HG02571 (cell line): ENCODE data around the gene MAML3.
A peak's percentile ranks its signal among the peaks of the same experiment; 100 is the strongest.

Experiments
- ATAC-seq: cut with Tn5 transposase; IDR thresholded peaks from one replicate; pipeline ENCODE4 v1.9.1; 2021; ENCODE audit warnings: mild to moderate bottlenecking, moderate library complexity; ENCODE audit not compliant: unreplicated experiment

The MAML3 gene

GRCh38 chr4:140012688-140013486 lies 141.1 kb downstream of the MAML3 start:
- peak; percentile 68 for ATAC-seq

- ATAC-seq, result no peak
These were observed 148.3 kb downstream of the MAML3 start for GRCh38 chr4:140005699-140006098.

- ATAC-seq, result no peak
These were observed 148.9 kb downstream of the MAML3 start for GRCh38 chr4:140004922-140005627.

GRCh38 chr4:140004549-140004895 lies 149.5 kb downstream of the MAML3 start:
- ATAC-seq, result no peak

- ATAC-seq, result no peak
These were observed 150.0 kb downstream of the MAML3 start for GRCh38 chr4:140003876-140004548.

GRCh38 chr4:140000232-140000631 lies 153.8 kb downstream of the MAML3 start:
- no peak for ATAC-seq

- ATAC-seq, result no peak
These were observed 164.9 kb downstream of the MAML3 start for GRCh38 chr4:139988863-139989765.

- no peak for ATAC-seq
These were observed 166.5 kb downstream of the MAML3 start for GRCh38 chr4:139987502-139987850.

- ATAC-seq, result no peak
These were observed 167.1 kb downstream of the MAML3 start for GRCh38 chr4:139986689-139987501.

- no peak for ATAC-seq
These were observed 167.9 kb downstream of the MAML3 start for GRCh38 chr4:139986106-139986505.

GRCh38 chr4:139985401-139985800 lies 168.6 kb downstream of the MAML3 start:
- ATAC-seq, result no peak

- no peak for ATAC-seq
These were observed 169.5 kb downstream of the MAML3 start for GRCh38 chr4:139984471-139984870.

- peak; percentile 92 for ATAC-seq
These were observed 175.3 kb downstream of the MAML3 start for GRCh38 chr4:139978692-139979091.

GRCh38 chr4:139977838-139978609 lies 176.0 kb downstream of the MAML3 start:
- ATAC-seq, result peak; percentile 38

GRCh38 chr4:139975830-139976272 lies 178.1 kb downstream of the MAML3 start:
- ATAC-seq, result no peak

- no peak for ATAC-seq
These were observed 180.4 kb downstream of the MAML3 start for GRCh38 chr4:139973616-139974015.

GRCh38 chr4:139973015-139973414 lies 181.0 kb downstream of the MAML3 start:
- ATAC-seq, result no peak

- no peak for ATAC-seq
These were observed 181.7 kb downstream of the MAML3 start for GRCh38 chr4:139972305-139972704.

GRCh38 chr4:139971111-139971510 lies 182.9 kb downstream of the MAML3 start:
- ATAC-seq, result no peak
